HG02970 (cell line): ENCODE data around the gene E2F1.

Experiments
- ATAC-seq: cut with Tn5 transposase; IDR thresholded peaks from one replicate; pipeline ENCODE4 v1.9.1; 2021; ENCODE audit warnings: mild to moderate bottlenecking, moderate library complexity, moderate number of reproducible peaks; ENCODE audit not compliant: unreplicated experiment, low FRiP score

E2F1 gene

GRCh38 chr20:33688938-33689424, 2.8 kb upstream of the E2F1 start:
- no peak for ATAC-seq

DNA sequence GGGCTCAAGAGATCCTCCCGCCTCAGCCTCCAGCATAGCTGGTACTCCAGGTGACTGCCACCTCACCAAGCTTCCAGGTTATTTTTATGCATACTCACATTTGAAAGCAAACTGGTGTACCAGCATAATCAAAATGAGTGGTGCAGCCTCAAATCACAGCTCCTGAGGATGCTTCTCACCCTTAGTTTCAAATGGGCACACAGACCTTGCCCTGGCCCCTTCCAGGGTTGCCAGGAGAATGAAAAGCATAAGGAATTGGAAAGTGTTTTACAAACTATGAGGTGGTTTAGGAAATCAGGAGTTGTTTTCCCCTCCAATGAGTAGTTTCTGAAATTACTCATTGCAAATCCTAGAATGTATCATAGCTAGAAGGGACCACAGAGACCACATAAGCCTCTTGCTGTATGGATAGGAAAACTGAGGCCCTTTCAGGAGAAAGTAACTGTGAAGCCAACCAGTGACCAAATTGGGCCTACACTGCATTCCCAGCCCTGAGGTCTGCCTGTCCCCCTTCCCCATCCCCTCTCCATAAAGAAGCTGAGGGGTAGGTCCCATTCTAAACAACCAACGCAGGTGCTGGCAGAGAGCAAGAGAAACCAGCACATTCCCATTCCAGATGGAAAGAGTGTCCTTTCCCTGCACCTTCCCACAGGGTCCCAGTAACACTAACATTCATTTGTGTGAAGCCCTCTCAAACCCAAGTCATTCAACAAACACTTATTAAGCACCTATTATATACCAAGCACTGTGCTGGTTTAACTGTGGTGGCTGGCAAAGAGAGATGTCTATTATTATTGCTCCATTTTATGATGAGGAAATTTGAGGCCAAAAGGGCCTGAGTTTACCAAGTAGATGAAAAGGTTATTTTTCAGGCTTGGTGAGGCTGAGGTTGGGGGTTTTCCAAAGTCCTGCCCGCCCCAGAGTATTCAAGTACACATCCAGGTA, 2.1 kb upstream of the E2F1 start:
- no peak for ATAC-seq

- ATAC-seq: no peak
Measured at GRCh38 chr20:33687370-33687915, 1.3 kb upstream of the E2F1 start.

DNA sequence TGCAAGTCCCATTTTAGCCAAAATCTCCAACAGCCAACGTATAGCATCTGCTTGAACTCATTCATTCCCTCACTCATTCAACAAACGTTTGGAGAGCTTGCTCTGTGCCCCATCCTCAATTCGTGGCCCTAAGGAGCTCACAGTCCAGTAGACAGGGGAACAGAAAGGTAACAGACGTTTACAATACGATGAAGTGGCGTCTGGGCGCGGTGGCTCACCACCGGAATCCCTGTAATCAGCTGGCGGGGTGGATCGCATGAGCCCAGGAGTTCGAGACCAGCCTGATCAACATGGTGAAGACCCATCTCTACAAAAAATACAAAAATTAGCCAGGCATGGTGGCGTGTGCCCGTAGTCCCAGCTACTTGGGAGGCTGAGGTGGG, 790 bp upstream of the E2F1 start:
- no peak for ATAC-seq

DNA sequence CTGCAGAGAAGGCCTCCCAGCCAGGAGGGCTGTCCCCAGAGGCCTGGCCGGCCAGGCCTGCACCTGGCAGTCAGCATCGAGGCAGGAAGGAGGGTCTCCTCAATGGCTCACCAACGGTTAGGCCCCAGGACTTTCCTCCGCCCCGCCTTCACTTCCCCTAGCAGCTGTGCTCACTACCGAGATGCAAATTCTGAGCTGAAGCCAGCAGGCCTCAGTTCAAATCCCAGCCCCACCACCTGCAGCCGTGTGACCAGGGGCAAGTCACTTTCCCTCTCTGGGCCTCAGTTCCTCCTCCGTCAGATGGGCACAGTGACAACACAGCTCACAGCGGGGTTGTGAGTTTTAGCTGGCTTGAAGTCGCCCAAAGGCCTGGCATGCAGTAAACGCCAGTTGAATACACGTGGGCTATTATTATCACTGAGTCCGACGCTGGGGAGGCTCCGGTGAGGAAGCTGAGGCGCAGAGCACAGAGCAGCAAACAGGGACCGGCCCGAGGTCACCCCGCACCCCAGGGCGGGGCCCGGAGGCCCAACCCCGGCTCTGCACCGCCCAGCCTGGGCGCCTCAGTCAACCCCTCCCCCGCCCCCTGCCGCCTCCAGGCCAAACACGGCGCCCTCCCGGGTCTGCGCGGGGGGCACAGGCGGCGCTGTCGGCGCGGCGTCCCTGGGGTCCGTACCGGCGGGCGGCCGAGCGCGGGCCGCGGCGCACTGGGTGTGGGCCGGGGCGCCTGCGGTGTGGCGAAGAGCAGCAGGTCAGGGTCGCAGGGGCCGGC, 671 bp downstream of the E2F1 start:
- peak; percentile 34 for ATAC-seq

DNA sequence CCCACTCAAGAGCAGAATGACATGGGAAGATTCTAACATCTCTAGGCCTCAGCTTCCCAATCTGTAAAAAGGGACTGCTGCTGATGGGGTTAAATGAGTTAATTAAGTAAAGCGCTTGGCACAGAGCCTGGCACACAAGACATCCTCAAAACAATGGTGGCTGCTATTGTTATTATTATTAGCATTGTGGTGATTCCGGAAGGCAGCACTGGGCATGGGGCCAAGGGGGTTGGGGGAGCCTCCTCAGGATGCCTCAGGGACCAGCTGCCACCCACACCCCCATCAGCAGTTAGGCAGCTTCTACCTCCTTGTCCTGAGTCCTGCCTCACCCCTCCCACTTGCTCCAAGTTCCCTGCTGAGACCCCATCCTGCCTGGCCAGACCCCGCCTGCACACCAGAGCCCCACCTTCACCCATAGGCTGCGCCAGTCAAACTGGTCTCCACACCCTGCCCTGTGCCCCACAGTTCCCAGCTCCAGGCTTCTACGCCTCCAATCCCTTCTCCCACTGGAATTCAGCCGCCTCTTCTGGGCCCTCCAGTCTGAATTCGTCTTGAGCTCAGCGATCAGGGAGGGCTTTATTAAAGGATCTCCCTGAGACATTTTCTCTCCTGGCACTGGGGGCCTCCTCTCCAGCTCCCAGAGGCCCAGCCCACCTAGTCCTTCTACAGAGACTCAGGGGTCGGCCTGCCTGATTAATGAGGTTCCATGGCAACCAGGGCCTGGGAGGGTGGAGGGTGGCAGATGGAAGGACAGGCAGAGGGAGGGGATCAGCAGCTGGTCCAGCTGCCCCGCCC, 1.5 kb downstream of the E2F1 start:
- ATAC-seq: no peak

- no peak for ATAC-seq
Measured at GRCh38 chr20:33681728-33682353, 4.3 kb downstream of the E2F1 start.

GRCh38 chr20:33681288-33681687, 4.9 kb downstream of the E2F1 start:
- ATAC-seq: no peak

- no peak for ATAC-seq
Measured at GRCh38 chr20:33680686-33681085, 5.5 kb downstream of the E2F1 start.

DNA sequence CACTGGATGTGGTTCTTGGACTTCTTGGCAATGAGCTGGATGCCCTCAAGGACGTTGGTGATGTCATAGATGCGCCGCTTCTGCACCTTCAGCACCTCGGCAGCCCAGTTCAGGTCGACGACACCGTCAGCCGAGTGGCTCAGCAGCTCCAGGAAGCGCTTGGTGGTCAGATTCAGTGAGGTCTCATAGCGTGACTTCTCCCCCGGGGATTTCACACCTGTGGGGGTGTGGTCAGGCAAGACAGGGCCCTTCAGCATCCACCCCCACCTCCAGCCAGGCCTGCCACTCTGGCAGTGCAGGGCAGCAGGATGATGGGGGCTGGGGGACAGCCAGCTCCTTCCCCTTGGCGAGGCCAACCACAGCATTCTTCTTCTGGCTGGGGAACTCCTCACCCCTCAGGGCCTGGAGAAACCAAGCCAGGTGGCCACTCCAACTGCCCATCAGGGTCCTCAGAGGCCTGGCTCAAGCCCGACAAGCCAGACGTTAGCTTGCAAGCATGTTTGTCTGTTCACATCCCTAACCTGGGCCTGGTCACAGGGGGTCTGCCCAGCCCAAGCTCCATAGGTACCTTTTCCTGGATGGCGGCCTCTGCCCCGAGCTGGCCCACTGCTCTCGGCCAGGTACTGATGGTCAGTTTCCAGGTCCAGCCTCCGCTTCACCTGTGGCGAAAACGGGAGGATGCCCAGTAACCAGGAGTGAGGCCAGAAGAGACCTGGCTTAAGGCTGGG, 6.3 kb downstream of the E2F1 start:
- ATAC-seq: peak; percentile 55

GRCh38 chr20:33677991-33678702, 8.0 kb downstream of the E2F1 start:
- no peak for ATAC-seq

GRCh38 chr20:33676652-33677645, 9.2 kb downstream of the E2F1 start:
- ATAC-seq: no peak

DNA sequence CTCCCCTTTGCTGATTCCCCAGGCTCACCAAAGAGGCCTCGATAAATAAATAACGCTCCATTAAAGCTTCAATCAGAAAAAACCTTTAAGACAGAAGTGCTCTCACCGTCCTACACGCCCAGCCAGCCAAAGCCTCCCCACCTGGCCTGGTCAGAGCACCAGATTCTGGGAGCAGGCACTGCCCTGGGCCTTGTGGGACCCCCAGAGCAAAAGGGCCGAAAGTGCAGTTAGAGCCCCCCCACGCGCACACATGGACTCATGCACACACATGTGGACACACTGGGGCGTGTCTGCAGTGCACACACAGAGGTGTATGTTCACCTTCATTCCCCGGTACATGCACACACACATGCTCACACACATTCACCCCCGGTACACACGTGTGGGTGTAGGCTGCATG, 10.1 kb downstream of the E2F1 start:
- ATAC-seq: no peak

DNA sequence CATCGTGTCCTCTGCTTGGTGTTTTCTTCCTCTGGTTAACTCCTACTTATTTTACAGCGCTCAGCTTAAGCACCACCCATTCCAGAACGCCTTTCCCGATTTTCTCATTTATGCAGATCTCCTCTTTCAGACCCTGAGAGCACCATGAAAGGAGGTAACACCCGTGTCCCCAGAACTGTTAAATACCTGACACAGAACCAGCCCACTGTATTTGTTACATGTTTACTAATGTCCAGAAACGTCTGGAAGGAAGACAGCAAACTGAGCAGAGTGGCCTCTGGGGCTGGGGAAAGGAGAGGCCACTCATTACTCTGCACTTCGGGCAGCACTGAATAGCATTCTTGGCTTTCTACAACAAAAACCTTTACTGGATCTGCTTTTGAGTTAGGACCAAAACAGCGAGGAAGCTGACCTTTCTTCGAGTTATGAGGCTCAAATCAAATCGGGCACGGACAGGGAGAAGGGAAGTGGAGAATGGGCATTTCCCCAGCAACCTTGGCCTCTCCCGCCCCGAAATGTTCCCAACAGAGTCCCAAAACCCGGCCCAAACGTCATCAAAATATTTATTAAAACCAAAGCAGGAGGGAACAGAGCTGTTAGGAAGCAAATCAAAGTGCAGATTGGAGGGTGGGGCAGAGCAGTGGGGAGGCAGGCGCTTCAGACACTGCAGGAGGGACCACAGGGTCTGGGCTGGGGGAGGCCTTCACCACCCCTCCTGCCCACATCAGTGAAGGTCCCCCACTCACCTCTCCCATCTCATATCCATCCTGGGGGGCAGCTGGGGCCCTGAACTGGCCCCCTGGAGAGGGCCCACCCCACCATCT, 10.8 kb downstream of the E2F1 start:
- ATAC-seq: no peak

DNA sequence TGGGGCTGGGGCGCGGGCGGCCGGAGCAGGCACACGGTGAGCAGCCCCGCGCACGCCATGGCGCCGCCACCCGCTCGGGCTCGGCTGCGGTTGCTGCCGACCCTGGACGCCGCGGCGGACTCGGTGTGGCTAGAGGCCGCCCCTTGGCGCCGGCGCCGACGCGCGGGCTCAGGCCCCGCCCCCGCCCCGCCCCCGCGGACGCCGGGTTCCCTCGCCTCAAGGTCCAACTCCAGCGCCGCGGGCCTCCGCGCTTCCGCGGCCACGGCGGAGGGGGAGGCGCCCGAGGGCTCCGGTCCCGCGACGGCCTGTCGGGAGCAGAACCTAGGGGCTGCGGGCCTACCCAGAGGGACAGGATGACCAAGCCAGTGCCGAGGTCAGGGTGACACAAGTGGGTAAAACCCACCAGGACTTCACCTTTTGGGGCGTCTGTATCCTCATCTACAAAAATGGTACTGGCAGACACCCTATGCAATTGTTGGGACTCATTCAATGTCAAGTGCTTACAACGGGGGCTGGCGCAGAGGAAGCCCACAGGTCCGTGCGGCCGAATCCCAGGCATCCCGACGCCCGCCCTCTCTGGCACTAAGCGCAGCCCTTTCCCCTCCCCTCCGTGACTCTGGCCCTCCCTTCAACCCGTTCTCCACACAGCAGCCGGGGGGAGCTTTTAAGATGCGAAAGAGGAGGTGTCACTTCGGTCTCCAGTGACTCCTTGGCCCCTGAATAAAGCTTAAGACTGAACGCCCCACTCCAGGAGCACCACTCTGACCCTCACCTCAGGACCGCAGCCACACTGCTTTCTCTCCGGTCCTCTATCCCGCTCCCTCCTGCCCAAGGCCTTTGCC, 11.7 kb downstream of the E2F1 start, which contains the start of gene NECAB3:
TSS of gene NECAB3 (minus strand) at position 135 of the 842 bp plus-strand sequence. CDS start at position 59, 76 bp downstream.
- ATAC-seq: peak; percentile 59
